Bronchial epithelial cell (primary cell): Measurements from ENCODE around the gene IFNLR1. TPM values are rescaled to one million over a fixed set of nuclear protein-coding genes. Genes with fewer than 3 reads are reported as not detected.

Experiments
- DNase-seq: peaks from one replicate; pipeline ENCODE4 v3.0.0-alpha.2; 2010; ENCODE audit warnings: low read depth
- FAIRE-seq: peaks from 2 replicates; lab custom pipeline; 2011; peaks lifted over from hg19 to GRCh38; lab: Jason Lieb, UNC
- H3K27me3 ChIP-seq: 2 replicates; pipeline ENCODE4 v1.5.1; 2011; ENCODE audit warnings: low read length; ENCODE audit not compliant: control insufficient read depth, insufficient read depth
- H3K36me3 ChIP-seq: 2 replicates; pipeline ENCODE4 v1.5.1; 2011; ENCODE audit warnings: low read length; ENCODE audit not compliant: control insufficient read depth, insufficient read depth
- H3K4me3 ChIP-seq: 2 replicates; pipeline ENCODE4 v1.5.1; 2011; ENCODE audit warnings: mild to moderate bottlenecking, low read depth, low read length, control low read depth
- CTCF ChIP-seq: IDR thresholded peaks from 2 replicates; pipeline ENCODE4 v1.5.1; 2011; ENCODE audit warnings: mild to moderate bottlenecking, moderate library complexity, low read length, control low read depth, inconsistent platforms; ENCODE audit not compliant: insufficient read depth, severe bottlenecking
- total RNA-seq: library from RNA; depleted of rRNA; stranded (reverse); fragments of >200 nt; gene quantifications from 2 replicates; pipeline ENCODE4 v1.2.1, GENCODE V29; 2014

Gene IFNLR1
- total RNA-seq, 1 donor from 2014 or later, result 4.5 TPM

- no peak for FAIRE-seq
- DNase-seq, result no peak
- Histone ChIP-seq H3K27me3 (no peaks in the 10 kb centered on the region), H3K36me3 (no peaks in the 10 kb centered on the region), H3K4me3 (no peak overlapping the region)
- TF ChIP-seq CTCF, result no peak
Observed at GRCh38 chr1:24120965-24121364, 66.1 kb downstream of the IFNLR1 start.

GRCh38 chr1:24119859-24120756 is 67.0 kb downstream of the IFNLR1 start:
- FAIRE-seq, result peak; percentile 23
- Histone ChIP-seq H3K4me3 (no peak overlapping the region), H3K27me3 (no peaks in the 10 kb centered on the region), H3K36me3 (no peaks in the 10 kb centered on the region)
- peak; percentile 94 for DNase-seq
- TF ChIP-seq CTCF, result no peak

GRCh38 chr1:24119489-24119858 is 67.6 kb downstream of the IFNLR1 start:
- no peak for DNase-seq
- FAIRE-seq, result peak; percentile 47
- no peaks in the 10 kb centered on the region for H3K27me3 ChIP-seq
- TF ChIP-seq CTCF, result no peak
- H3K4me3 ChIP-seq, result no peak overlapping the region
- no peaks in the 10 kb centered on the region for H3K36me3 ChIP-seq

DNA sequence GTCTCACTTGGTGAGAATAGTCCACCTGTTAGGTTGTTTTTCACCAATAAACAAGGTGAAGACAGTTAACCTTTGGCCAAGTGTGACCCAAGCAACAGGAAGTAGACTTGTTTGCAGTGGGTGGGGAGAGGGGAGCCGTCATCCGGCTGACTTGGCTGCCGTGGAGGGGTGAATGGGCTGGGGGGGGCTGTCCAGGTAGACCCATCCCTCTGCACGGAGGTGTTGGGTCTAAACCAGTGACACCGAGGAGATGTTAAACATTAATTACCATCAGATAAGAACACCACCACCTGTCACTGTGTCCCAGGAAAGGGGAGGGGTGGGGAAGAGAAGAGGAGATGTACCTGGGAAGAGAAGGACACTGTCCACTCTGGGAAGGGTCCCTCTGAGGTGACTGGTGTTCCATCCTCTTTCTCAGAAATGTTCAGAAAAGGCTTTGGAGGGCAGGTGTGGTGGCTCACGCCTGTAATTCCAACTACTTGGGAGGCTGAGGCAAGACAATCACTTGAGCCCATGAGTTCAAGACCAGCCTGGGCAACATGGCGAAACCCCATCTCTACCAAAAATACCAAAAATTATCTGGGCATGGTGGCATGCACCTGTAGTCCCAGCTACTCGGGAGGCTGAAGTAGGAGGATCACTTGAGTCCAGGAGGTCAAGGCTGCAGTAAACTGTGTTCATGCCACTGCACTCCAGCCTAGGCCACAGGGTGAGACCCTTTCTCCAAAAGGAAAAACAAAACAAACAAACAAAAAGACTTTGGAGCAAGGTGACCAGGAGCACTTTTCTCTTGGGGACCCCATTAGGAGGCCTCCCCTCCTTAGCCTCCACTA is 68.5 kb downstream of the IFNLR1 start:
- TF ChIP-seq CTCF, result no peak
- FAIRE-seq (no peak), DNase-seq (no peak)
- Histone ChIP-seq H3K4me3 (no peak overlapping the region), H3K27me3 (no peaks in the 10 kb centered on the region), H3K36me3 (no peaks in the 10 kb centered on the region)

GRCh38 chr1:24117722-24118409 is 69.2 kb downstream of the IFNLR1 start:
- peak; percentile 55 for FAIRE-seq
- Histone ChIP-seq H3K27me3 (no peaks in the 10 kb centered on the region), H3K4me3 (no peak overlapping the region), H3K36me3 (no peaks in the 10 kb centered on the region)
- TF ChIP-seq CTCF, result no peak
- DNase-seq, result peak; percentile 90
